Hematopoietic multipotent progenitor cell (in vitro differentiated cells): ENCODE measurements around the gene GAS7. TPM values are rescaled to one million over a fixed set of nuclear protein-coding genes. Genes with fewer than 3 reads are reported as not detected.
A peak's percentile ranks its signal among the peaks of the same experiment; 100 is the strongest.

Source experiments
- DNase-seq, 3 donors: peaks; one replicate each; pipeline ENCODE4 v3.0.0-alpha.2; 2011 to 2015; ENCODE audit warnings: low read depth in 2 of 3, low spot score in 2 of 3
- total RNA-seq: library from RNA; depleted of rRNA; stranded (reverse); fragments of >200 nt; gene quantifications from one replicate; pipeline ENCODE4 v1.2.3, GENCODE V29; 2012

Gene GAS7
- total RNA-seq, 1 donor, result 16.2 TPM

GRCh38 chr17:10055262-10055975, 143.0 kb downstream of the GAS7 start:
- no peak for DNase-seq

DNA sequence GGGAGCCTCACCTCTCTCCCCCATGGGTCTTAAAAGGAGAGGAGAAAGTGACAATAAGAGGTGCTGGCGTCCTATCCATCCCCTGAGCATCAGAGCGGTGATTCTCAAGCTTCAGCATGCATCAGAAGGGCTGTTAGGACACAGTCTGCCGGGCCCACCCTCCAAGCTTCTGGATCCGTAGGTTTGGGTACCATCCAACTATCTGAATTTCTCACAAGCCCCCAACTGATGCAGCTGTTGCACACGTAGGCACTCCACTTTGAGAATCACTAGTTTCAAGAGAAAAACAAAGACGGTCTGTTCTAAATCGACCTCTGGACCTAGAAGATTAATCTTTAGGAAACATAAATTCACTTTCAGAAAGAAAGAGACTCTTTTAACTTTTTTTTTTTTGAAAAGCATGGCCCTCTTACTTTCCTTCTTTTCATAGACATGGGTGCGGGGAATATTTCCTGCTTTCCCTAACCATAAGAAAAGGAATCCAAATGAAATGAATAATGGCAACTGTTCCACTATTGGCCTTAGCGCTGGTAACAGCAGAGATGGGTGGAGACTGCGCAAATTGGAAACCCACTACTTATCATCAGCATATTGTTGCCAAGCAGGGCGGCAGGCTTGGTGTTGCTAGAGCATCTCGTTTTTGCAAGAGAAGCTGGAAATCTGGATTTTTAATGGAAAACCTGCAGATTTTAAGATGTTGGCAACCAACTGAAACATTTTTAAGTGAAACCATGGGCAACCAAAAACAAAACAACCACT, 144.4 kb downstream of the GAS7 start:
- no peak for DNase-seq

GRCh38 chr17:10052106-10052813, 146.1 kb downstream of the GAS7 start:
- no peak for DNase-seq

DNA sequence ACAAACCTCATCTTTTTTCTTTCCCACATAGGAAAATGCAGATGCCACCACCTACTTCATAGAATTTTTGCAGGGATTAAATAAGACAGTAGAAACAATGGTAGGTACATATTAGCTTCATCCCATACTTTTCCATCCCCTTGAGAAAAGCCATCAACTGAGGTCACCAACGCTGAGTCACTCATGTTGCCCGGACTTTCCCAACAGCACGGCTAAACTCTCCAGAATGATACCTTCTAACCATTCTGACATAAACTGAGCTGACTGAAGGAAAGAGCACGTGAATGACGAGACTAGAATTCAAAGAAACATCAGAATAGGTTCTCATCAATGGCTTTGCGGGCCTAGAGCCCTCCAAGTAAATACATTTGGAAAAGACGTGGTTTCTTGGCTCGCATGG, 147.3 kb downstream of the GAS7 start:
- DNase-seq, result no peak

GRCh38 chr17:10050597-10051101, 147.8 kb downstream of the GAS7 start:
- peak in 2 of 3 donors; percentile 80 to 92 for DNase-seq

DNA sequence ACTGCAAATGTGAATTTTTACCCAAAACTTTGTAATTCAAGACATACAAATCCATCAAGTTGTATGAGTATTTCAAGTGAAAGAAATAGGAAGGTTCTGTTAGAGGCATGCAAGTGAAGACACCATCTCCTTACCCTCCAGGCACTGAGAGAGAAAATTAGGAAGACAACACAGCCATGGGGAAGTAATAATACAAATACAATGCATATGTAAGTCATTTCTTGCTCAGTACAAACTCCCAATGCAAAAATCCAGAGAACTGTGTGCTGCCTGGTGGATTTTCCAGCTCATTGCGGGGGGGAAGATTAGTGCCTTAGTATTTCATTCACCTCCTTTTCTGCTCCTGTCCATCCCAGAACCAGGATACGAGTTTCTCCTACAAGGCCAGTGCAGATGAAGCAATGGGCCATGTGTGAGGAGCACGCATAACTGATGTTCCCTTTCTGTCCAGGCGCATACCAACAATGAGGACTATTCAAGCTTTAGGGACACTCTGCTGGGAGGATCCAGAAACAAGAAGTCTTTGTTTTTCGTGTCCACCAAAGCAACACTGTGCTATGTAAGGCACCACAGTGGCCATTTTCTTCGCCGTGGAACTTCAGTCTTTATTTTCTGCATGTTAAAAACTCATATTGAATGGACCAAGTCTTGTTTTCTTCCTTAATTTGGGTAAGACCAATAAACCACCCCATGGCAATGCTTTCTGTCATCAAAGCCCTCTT, 149.6 kb downstream of the GAS7 start:
- DNase-seq, result no peak

DNA sequence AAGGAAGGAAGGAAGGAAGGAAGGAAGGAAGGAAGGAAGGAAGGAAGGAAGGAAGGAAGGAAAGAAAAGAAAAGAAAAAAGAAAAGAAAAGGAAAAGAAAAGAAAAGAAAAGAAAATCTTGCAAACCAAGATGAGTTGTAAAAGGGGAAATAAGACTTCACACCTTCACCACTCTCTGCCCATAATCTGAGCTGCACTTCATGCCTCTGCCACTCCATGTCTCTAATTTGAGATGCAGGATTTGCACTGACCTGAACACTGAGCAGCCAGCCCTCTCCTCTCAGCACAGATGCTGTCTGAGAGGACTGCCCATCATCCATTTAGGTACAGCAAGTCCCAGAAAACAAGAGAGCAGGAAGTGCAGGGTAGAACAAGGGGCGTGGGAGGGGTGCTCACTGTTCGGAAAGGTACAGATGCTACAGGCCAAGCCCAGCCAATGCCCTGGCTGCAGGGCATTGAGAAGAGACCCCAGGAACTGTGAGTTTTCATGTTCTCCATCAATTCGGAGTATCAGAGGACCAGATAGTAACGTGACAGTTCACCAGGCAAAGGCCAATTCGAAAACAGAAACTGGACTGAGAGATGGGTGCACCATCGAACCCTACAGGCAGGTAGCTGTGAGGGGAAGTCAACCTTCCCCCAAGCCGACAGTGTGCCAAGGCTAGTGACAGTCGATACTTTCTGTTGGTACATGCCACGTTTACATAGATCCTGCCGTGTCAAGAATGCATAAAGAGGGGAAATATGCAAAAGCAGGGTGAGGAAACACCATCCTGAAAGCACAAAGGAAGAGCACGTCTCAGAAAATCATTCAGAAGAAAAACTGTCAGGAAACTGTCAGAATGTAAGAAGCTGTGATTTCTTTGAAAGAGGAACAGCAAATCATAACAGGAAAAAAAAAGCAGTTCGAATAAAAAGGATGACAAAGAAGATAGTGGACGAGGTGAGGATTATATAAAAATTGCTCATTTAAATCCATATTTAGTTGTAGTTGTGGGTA, 151.3 kb downstream of the GAS7 start:
- DNase-seq, result no peak

GRCh38 chr17:10045871-10046658, 152.3 kb downstream of the GAS7 start:
- DNase-seq, result no peak

DNA sequence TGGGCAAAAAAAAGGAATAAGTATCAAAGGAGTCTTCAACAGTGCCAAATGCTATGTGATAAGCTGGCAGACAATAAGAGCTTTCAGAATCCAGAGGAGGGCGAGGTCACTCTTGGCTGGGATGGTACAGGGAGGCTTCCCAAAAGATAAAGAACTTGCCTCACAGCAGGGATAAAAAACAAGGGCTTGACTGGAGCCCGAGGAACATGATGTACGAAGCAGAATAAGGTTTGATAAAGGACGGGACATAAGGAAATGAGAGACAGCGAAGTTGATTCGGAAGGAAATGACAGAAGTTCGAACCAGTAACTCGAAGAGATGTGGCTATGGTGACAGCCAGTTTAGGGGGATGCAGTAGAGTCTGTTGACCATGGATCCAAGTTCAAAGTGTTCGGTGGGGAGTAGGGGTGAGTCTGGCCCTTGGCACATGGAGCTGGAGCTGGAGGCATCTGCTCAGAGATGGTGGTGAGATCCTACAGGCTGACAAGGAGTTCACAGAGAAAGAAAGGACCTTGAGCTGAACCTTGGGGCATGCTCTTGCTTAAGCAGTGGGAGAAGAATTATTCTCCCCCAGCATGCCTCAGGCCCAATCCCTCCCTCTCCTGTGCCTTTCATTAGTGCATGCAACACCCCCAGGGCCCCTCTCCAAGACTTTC, 155.7 kb downstream of the GAS7 start:
- no peak for DNase-seq

GRCh38 chr17:10041916-10042588, 156.4 kb downstream of the GAS7 start:
- no peak for DNase-seq

DNA sequence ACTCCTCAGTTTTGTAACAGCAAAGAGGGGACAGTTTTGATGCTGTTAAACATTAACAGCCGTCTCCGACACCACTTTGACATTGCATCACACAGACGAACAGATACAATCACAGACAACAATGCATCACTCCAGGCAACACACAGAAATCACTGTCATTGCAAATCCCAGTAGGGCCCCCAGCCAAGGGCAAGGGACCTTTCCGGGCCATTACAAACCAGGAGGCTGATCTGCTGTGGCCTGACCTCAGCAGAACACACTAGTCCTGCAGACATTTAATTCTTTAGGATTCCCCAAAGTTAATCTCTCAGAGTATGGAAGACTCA, 157.2 kb downstream of the GAS7 start:
- no peak for DNase-seq

- DNase-seq, result no peak
Observed at GRCh38 chr17:10036511-10037061, 161.8 kb downstream of the GAS7 start.

- no peak for DNase-seq
Observed at GRCh38 chr17:10035885-10036284, 162.5 kb downstream of the GAS7 start.

DNA sequence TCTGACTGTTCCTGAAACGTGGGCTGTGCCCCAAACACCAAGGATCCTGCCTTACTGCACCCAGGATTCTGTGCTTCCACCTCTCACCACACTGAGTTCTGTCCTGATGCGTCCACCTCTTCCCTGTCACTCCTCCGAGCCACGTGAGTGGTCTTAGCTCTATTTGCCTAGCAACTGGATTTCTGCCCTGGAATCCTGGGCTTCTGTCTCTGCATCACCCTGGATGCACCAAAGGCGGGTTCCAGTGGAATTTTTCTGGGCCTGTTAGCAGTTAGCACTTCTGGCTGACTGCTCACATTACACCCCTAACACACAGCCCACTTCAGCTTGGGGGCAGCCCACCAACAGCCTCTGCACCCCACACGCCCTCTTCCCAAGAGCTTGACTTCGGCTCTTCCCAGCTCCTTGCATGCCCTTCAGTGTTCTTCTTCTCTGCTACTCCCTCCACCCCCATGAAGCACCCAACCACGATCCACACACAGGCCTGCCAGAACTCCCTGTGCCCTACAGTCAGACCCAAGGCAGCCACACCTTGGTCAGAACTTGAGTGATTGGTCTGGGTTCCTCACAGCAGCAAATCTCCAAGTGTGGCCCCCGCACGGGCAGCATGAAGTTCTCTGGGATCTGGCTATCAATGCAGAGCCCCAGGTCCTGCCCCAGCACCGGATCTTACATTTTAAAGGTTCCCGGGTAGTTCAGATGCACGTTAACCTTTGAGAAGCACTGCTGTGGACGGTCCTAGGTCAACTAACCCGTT, 163.5 kb downstream of the GAS7 start:
- no peak for DNase-seq

GRCh38 chr17:10033959-10034358, 164.4 kb downstream of the GAS7 start:
- DNase-seq, result peak in 1 of 3 donors; percentile 68

DNA sequence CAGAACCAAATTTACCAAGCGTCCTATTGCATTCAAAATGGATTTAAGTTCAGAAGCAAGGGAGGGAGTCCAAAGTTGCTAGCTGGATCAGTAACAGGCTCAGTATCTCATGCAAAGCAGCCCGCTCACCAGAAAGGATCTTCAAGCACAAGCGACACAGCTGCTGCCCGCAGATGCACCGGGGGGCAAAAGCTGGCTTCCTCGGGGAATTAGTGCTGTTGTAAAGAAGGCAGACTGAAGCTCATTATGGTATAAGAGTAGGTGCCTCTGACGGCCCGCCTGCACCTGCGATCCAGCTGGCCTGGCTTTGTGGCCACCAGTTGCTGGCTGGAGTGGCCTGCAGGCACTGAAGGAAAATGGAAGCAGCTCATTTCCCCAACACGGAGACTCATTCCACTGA, 165.0 kb downstream of the GAS7 start:
- no peak for DNase-seq
